GM19324 (cell line): Measurements from ENCODE around the gene NYAP2.
A peak's percentile ranks its signal among the peaks of the same experiment; 100 is the strongest.

Source experiments
- ATAC-seq: cut with Tn5 transposase; IDR thresholded peaks from one replicate; pipeline ENCODE4 v1.9.1; 2021; ENCODE audit warnings: mild to moderate bottlenecking, moderate library complexity; ENCODE audit not compliant: unreplicated experiment, low FRiP score

NYAP2 gene

GRCh38 chr2:225425284-225425683 is 25.8 kb downstream of the NYAP2 start:
- no peak for ATAC-seq

DNA sequence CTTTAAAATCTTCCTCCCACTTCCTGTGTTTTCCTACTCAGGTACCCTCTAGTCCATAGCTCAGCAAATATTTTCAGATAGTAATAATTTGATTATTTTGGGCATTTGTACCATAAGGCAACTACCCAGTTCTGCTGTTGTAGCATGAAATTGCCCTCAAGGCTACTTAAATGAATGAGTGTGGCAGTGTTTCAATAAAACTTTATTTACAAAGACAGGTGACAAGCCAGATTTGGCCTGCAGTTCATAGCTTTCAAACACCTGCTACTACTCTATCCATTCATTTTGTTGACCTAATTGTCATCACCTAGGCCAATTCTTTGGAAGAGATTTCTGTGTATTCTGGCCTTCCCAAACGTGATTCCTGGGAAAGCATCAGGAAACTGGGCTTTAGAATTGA is 28.9 kb downstream of the NYAP2 start:
- ATAC-seq = no peak

DNA sequence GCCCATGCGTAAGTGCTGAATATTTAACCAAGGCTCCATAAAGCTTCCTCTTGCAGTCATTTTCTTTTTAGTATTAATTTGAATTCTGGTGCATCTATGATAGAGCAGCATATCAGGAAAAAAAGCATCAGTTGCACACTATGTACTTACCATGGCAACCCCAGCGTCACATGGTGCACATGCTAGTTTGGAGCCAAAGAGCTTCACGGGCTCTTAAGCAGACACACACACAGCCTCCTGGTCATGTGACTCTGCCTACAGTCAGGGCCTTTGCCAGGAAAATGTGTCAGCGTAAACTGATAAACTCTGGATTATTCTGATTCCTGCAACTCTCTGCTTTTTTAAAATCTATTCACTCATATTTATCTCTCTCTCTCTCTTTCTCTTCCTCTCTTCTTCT is 30.2 kb downstream of the NYAP2 start:
- no peak for ATAC-seq

GRCh38 chr2:225431105-225431863 is 31.8 kb downstream of the NYAP2 start:
- no peak for ATAC-seq

GRCh38 chr2:225434014-225434413 is 34.5 kb downstream of the NYAP2 start:
- no peak for ATAC-seq

DNA sequence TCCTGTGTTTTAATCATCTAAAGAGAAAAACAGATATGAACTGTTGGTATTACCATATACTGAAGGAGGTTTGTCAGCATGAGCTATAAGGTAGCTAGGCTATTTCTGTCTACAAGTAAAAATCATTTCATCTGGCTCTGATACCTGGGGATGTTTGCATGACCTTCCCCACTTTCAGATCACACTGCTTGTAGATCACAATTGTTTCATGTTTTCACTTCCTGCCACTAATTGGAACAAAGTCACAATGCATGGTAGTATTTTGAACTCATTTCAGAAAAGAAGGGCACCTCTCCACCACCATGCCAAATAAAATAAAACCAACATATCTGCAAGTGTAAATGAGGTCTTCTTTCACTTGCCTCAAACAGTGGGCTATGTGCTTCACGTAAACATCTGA is 37.8 kb downstream of the NYAP2 start:
- no peak for ATAC-seq

DNA sequence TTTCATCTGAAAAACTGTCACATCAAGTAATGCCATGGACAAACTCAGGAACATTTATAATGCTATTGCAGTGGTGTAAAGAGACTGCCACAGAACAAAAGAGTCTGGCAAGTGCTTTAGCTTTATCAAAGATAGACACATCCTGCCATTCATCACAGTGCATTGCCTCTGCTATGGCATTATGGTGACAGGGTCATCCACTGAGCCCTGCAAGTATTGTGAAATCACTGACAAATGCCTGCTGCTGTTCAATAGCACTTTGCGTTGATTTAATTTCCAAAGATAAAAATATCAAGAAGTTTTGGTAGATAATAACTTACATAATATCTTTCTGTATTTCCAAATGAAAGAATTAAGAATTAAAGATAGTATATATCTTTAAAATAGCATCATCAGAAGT is 38.7 kb downstream of the NYAP2 start:
- ATAC-seq = no peak

DNA sequence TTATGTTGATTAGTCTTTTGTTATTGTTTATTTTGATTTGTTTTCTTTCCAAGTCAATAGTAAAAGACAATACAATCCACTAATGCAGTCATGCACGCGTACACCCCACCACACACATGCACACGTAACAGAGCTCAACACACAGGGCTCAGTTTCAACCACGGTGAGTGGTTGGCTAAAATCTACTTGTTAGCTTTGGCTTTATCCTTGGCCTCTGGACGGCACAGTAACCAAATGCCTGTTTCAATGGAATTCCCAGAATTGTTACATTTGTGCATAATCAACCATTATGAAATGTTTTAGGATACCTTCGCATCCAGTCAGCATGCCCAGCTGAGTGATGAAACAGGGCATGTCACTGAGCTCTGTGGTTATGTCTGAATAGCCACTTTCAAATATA is 53.2 kb downstream of the NYAP2 start:
- no peak for ATAC-seq

- no peak for ATAC-seq
These were observed 54.9 kb downstream of the NYAP2 start for GRCh38 chr2:225454412-225454811.

- no peak for ATAC-seq
These were observed 57.2 kb downstream of the NYAP2 start for GRCh38 chr2:225456619-225457260.

DNA sequence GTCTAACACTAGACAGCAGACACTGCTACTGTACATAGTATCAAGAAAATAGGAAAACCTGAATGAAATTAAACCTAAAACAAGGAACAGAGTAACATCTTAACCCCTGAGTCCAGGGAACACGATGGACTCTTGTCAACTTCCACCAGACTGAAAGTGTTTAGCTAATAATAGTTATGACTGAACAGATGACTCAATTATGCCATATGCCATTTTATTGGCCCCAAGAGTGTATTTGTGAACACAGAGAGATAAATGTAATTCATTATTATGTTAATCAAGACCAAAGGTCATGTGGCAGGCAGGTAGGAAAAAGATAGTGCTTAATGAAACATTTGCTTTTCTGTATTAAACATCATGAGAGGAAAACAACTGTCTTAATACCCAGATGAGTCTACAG is 58.0 kb downstream of the NYAP2 start:
- no peak for ATAC-seq

- ATAC-seq = peak; percentile 59
These were observed 59.1 kb downstream of the NYAP2 start for GRCh38 chr2:225458431-225459117.

DNA sequence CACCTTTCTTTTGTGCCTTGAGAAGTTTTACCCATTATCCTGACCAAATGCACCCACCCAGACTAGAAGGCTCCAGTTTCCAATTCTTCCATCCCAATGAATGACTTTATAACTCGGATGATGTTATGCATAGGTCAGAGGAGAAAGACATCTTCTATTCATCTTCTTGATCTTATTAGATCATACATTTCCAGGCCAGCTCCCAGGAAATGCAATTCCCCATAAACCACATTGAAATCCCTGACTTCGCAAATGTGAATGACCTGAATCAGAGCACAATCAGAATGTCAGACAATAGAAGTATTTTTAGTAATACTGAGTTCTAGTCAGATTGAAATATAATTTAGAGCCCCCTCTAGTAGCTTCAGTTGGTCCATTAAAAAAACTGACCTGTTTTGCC is 62.9 kb downstream of the NYAP2 start:
- no peak for ATAC-seq

DNA sequence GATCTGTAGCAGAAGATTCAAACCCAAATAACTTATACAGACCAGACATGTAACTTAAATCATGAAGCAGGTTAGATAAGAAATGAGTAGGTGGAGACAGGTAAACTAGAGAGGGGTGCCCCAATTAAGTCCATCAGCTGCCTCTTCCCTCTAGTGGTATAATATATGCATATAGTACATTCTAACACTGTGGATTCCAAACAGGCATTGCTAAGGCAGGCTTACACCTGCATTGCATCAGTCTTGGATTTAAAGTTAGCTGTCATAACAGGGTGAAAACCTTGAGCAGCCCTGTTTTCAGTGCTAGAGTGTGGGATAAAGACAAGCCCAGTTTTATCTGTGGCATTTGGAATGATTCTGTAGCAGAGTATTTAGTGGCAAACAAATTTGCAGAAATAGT is 63.4 kb downstream of the NYAP2 start:
- ATAC-seq = no peak

- ATAC-seq = no peak
These were observed 63.9 kb downstream of the NYAP2 start for GRCh38 chr2:225463449-225463848.

- peak; percentile 73 for ATAC-seq
These were observed 65.0 kb downstream of the NYAP2 start for GRCh38 chr2:225464346-225465025.

DNA sequence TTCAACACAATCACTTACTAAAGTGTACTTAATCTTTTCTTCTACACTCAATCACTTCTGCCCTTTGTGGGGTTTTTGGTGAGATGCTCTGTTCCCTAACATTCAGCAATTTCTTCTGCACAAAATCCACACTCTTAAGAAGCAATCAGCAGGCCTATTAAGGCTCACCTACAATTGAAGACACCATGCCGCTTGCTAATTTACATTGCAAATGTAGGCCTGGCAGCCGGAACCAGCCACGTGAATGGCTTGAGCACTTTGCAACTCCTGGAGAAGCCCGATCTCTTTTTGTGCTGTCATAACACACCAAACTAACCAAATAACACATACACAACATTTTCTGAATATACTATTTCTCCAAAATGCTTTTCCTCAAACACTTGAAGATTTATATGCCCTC is 66.3 kb downstream of the NYAP2 start:
- ATAC-seq = no peak

DNA sequence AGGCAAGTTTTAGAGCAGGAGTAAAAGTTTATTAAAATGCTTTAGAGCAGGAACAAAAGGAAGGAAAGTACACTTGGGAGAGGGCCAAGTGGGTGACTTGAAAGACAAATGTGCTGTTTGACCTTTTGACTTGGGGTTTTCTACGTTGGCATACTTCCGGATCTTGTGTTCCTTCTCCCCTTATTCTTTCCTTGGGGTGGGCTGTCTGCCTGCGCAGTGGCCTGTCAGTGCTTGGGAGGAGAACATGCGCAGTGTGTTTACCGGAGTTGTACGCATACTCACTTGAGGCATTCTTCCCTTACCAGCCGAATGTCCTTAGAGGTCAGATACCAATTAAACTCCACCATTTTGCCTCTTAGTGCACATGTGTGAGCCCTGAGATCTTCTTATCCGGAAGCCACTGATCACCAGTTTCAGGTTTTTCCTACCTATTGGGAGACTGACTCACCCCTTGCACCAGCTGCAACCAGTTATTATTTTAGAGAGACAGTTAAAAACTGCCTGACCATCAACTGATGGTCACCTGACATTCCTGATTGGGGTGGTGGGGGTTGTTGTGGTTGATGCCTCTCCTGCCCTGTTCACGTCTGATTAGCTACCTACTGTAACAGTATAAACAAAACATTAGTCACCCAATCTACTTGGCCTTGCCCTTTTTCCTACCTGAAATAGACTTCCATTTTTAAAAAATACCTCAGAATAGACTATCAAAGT is 67.5 kb downstream of the NYAP2 start:
- ATAC-seq = no peak

DNA sequence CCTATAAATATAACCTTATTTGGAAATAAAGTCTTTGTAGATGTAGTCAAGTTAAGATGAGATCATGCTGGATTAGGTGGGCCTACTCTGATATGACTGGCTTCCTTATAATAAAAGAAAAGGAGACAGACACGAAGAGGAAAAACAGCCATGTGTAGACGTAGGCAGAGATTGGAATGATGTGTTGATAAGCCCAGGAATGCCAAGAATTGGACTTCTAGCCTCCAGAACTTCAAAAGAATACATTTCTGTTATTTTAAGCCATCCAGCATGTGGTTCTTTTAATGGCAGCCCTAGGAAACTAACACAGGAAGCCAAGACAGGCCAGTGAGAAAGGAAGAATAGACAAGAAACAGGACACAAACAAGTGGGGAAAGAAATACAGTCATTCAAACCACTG is 68.6 kb downstream of the NYAP2 start:
- ATAC-seq = no peak

DNA sequence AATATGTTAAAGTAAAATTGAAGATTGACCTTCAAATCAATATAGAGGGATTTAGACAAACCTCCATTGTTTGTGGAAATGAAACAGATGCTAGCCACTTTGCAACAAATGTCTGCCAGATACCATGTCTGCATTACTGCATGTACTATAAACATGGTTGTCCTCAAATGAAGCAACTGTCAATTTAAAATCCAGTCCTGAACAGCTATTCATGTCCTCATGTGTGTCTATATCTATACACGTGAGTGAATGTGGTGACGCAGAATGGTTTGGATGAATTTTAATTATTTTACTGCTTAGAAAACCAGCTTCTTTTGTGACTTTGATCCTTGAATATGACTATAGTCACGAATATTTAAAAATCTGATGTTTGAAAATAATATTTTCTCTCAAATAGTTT is 71.5 kb downstream of the NYAP2 start:
- no peak for ATAC-seq

- ATAC-seq = no peak
These were observed 72.0 kb downstream of the NYAP2 start for GRCh38 chr2:225471482-225471881.
